Keratinocyte (primary cell): ENCODE measurements around the gene DDX31. TPM values are rescaled to one million over a fixed set of nuclear protein-coding genes. Genes with fewer than 3 reads are reported as not detected.

Experiments used
- DNase-seq: peaks from one replicate; pipeline ENCODE4 v3.0.0-alpha.2; 2011; ENCODE audit warnings: low read depth, missing footprints, low spot score
- FAIRE-seq: peaks from 2 replicates; lab custom pipeline; 2011; peaks lifted over from hg19 to GRCh38; lab: Jason Lieb, UNC
- H2AFZ ChIP-seq: 2 replicates; pipeline ENCODE4 v1.6.0; 2012; ENCODE audit warnings: low read length, control low read depth, inconsistent platforms; ENCODE audit not compliant: control insufficient read depth
- H3K27ac ChIP-seq: 2 replicates; pipeline ENCODE4 v1.5.1; 2011; ENCODE audit warnings: low read length; ENCODE audit not compliant: control insufficient read depth, insufficient read depth
- H3K27me3 ChIP-seq: 3 replicates; pipeline ENCODE4 v1.6.0; 2011; ENCODE audit warnings: low read length; ENCODE audit not compliant: control insufficient read depth, insufficient read depth; ENCODE audit errors: extremely low read depth
- H3K36me3 ChIP-seq, 2 experiments: 2 replicates in 1 of 2; 3 replicates in 1 of 2; pipeline ENCODE4 v1.5.1; 2011; ENCODE audit warnings: low read length in 2 of 2, mild to moderate bottlenecking in 1 of 2; ENCODE audit not compliant: control insufficient read depth in 2 of 2, insufficient read depth in 2 of 2; ENCODE audit errors: extremely low read depth in 1 of 2
- H3K4me1 ChIP-seq: 3 replicates; pipeline ENCODE4 v1.5.1; 2011; ENCODE audit warnings: low read length; ENCODE audit not compliant: control insufficient read depth, insufficient read depth; ENCODE audit errors: extremely low read depth
- H3K4me2 ChIP-seq: 3 replicates; pipeline ENCODE4 v1.6.0; 2011; ENCODE audit warnings: low read depth, low read length; ENCODE audit not compliant: control insufficient read depth, insufficient read depth; ENCODE audit errors: extremely low read depth
- H3K4me3 ChIP-seq, 3 experiments: fragments of 200-600 bp in 1 of 3; sonication (generic) in 1 of 3; 2 replicates in 2 of 3; 3 replicates in 1 of 3; pipeline ENCODE4 v1.5.1; 2011 to 2016; ENCODE audit warnings: low read length in 3 of 3, mild to moderate bottlenecking in 3 of 3, control low read depth in 2 of 3, inconsistent platforms in 1 of 3, low read depth in 1 of 3, mixed read lengths in 1 of 3, mixed run types in 1 of 3, moderate library complexity in 1 of 3; ENCODE audit not compliant: control insufficient read depth in 2 of 3, insufficient read depth in 2 of 3; ENCODE audit errors: extremely low read depth in 1 of 3
- H3K79me2 ChIP-seq: 2 replicates; pipeline ENCODE4 v1.6.0; 2012; ENCODE audit warnings: low read length; ENCODE audit not compliant: control insufficient read depth, insufficient read depth
- H3K9ac ChIP-seq: 3 replicates; pipeline ENCODE4 v1.6.0; 2011; ENCODE audit warnings: low read length; ENCODE audit not compliant: control insufficient read depth, insufficient read depth; ENCODE audit errors: extremely low read depth
- H3K9me1 ChIP-seq: 3 replicates; pipeline ENCODE4 v1.6.0; 2011; ENCODE audit warnings: low read length; ENCODE audit not compliant: control insufficient read depth, insufficient read depth; ENCODE audit errors: extremely low read depth
- H3K9me3 ChIP-seq: 2 replicates; pipeline ENCODE4 v1.5.1; 2012; ENCODE audit warnings: low read depth, low read length; ENCODE audit not compliant: control insufficient read depth
- H4K20me1 ChIP-seq: 3 replicates; pipeline ENCODE4 v1.6.0; 2011; ENCODE audit warnings: low read length; ENCODE audit not compliant: control insufficient read depth, insufficient read depth; ENCODE audit errors: extremely low read depth
- CTCF ChIP-seq, 3 experiments: IDR thresholded peaks in 1 of 3; conservative IDR thresholded peaks in 1 of 3; optimal IDR thresholded peaks in 1 of 3; 2 replicates in 2 of 3; 3 replicates in 1 of 3; pipeline versions ENCODE3 to v1.5.1; 2011; ENCODE audit warnings: low read length in 3 of 3, mild to moderate bottlenecking in 3 of 3, moderate library complexity in 2 of 3, control low read depth in 1 of 3, inconsistent platforms in 1 of 3; ENCODE audit not compliant: insufficient read depth in 2 of 3; ENCODE audit errors: extremely low read depth in 1 of 3
- EZH2 ChIP-seq: IDR thresholded peaks from one replicate; pipeline ENCODE4 v1.6.1; 2012; ENCODE audit warnings: inconsistent platforms, mild to moderate bottlenecking, low read length, moderate library complexity
- dilution Hi-C: fragments of 300-500 bp; cut with MboI; formaldehyde crosslinking; loops from one replicate; pipeline ENCODE4 v1.7.0; 2020; ENCODE audit warnings: low sequenced_read_pairs; ENCODE audit not compliant: extremely low pct_ligation_motif_present
- polyA plus RNA-seq, 5 experiments: library from polyadenylated mRNA; depleted of rRNA in 3 of 5; stranded (reverse) in 3 of 5; stranded (forward) in 1 of 5; unstranded in 1 of 5; fragments of >200 nt; gene quantifications; 1 replicate in 1 of 5; 2 replicates in 3 of 5; 3 replicates in 1 of 5; pipeline versions ENCODE4 v1.2.1 to v1.2.3, GENCODE V29; 2011 to 2012; ENCODE audit warnings: missing spikeins in 2 of 5, low read depth in 1 of 5, low replicate concordance in 1 of 5

DDX31 gene
- polyA plus RNA-seq, 1 donor (not counting 4 experiments of a cell fraction or from before 2014, with no cell fraction given), result 21.0 TPM

GRCh38 chr9:132662152-132662945, 7.4 kb downstream of the DDX31 start:
- Histone ChIP-seq H3K9me1 (no peaks in the 10 kb centered on the region), H3K4me3 (no peak overlapping the region), H3K9me3 (no peaks in the 10 kb centered on the region), H3K4me2 (no peak overlapping the region), H3K27ac (no peak overlapping the region), H3K36me3 (peaks cover 17 to 31% of the 10 kb centered on the region in 2 experiments), H3K27me3 (no peaks in the 10 kb centered on the region), H3K9ac (no peak overlapping the region), H4K20me1 (no peaks in the 10 kb centered on the region), H3K79me2 (peaks cover 52% of the 10 kb centered on the region), H2AFZ (no peak overlapping the region), H3K4me1 (no peaks in the 10 kb centered on the region)
- dilution Hi-C loops, result no loop called here
- no peak for FAIRE-seq
- TF ChIP-seq CTCF (optimal IDR thresholded peaks at IDR 0.05 in 1 of 3, IDR thresholded peaks at IDR 0.05 in 1 of 3, conservative IDR thresholded peaks at IDR 0.05 in 1 of 3; ENCODE audit: extremely low read depth in 1 of 3, insufficient read depth in 2 of 3, low read length in 3 of 3) (no peak), EZH2 (no peak)
- DNase-seq, result no peak

GRCh38 chr9:132656299-132656698, 13.5 kb downstream of the DDX31 start:
- Histone ChIP-seq H3K4me1 (no peaks in the 10 kb centered on the region), H3K4me3 (no peak overlapping the region), H3K4me2 (no peak overlapping the region), H3K79me2 (peaks cover 6% of the 10 kb centered on the region), H2AFZ (no peak overlapping the region), H3K27me3 (no peaks in the 10 kb centered on the region), H3K27ac (no peak overlapping the region), H4K20me1 (no peaks in the 10 kb centered on the region), H3K9me1 (no peaks in the 10 kb centered on the region), H3K9me3 (no peaks in the 10 kb centered on the region), H3K36me3 (peaks cover 16 to 22% of the 10 kb centered on the region in 2 experiments), H3K9ac (no peak overlapping the region)
- no peak for DNase-seq
- no peak for FAIRE-seq
- TF ChIP-seq EZH2 (no peak), CTCF (optimal IDR thresholded peaks at IDR 0.05 in 1 of 3, IDR thresholded peaks at IDR 0.05 in 1 of 3, conservative IDR thresholded peaks at IDR 0.05 in 1 of 3; ENCODE audit: extremely low read depth in 1 of 3, insufficient read depth in 2 of 3, low read length in 3 of 3) (no peak)
- dilution Hi-C loops, result no loop called here
